GM23248 (cell line): ENCODE results near the gene RSBN1L. TPM values are rescaled to one million over a fixed set of nuclear protein-coding genes. Genes with fewer than 3 reads are reported as not detected.

Experiments used
- DNase-seq: peaks from one replicate; pipeline ENCODE4 v3.0.0-alpha.2; 2015
- H2AFZ ChIP-seq: fragments of 200-600 bp; sonication (generic); 2 replicates; pipeline ENCODE4 v1.6.1; 2016; ENCODE audit warnings: antibody characterized with exemption
- H3F3A ChIP-seq: fragments of 200-600 bp; sonication (generic); 2 replicates; pipeline ENCODE4 v1.6.1; 2016; ENCODE audit warnings: mild to moderate bottlenecking, antibody characterized with exemption, mixed run types; ENCODE audit not compliant: insufficient read depth
- H3K27ac ChIP-seq: fragments of 200-600 bp; sonication (generic); 2 replicates; pipeline ENCODE4 v1.5.1; 2016; ENCODE audit warnings: mild to moderate bottlenecking
- H3K27me3 ChIP-seq: fragments of 200-600 bp; sonication (generic); replicated peaks from 2 replicates; pipeline ENCODE4 v1.6.1; 2016; ENCODE audit warnings: mild to moderate bottlenecking; ENCODE audit not compliant: insufficient read depth
- H3K36me3 ChIP-seq: fragments of 200-600 bp; sonication (generic); 2 replicates; pipeline ENCODE4 v1.6.1; 2016; ENCODE audit warnings: low read depth, mild to moderate bottlenecking
- H3K4me1 ChIP-seq: fragments of 200-600 bp; sonication (generic); 2 replicates; pipeline ENCODE4 v1.6.1; 2016; ENCODE audit warnings: mild to moderate bottlenecking; ENCODE audit not compliant: insufficient read depth
- H3K4me2 ChIP-seq: fragments of 200-600 bp; sonication (generic); one replicate; pipeline ENCODE4 v1.6.1; 2016; ENCODE audit warnings: mild to moderate bottlenecking; ENCODE audit not compliant: unreplicated experiment
- H3K4me3 ChIP-seq: fragments of 200-600 bp; sonication (generic); 2 replicates; pipeline ENCODE4 v1.5.1; 2016; ENCODE audit warnings: mild to moderate bottlenecking
- H3K79me2 ChIP-seq: fragments of 200-600 bp; sonication (generic); 2 replicates; pipeline ENCODE4 v1.6.1; 2016; ENCODE audit warnings: mild to moderate bottlenecking; ENCODE audit not compliant: insufficient read depth
- H3K9ac ChIP-seq: fragments of 200-600 bp; sonication (generic); 2 replicates; pipeline ENCODE4 v1.6.1; 2016; ENCODE audit warnings: mild to moderate bottlenecking
- H3K9me2 ChIP-seq: fragments of 200-600 bp; sonication (generic); 2 replicates; pipeline ENCODE4 v1.6.1; 2016; ENCODE audit warnings: mixed run types, mild to moderate bottlenecking, moderate library complexity; ENCODE audit not compliant: insufficient read depth
- H3K9me3 ChIP-seq: fragments of 200-600 bp; sonication (generic); one replicate; pipeline ENCODE4 v1.6.1; 2017; ENCODE audit warnings: low read depth
- H4K20me1 ChIP-seq: fragments of 200-600 bp; sonication (generic); 2 replicates; pipeline ENCODE4 v1.6.0; 2016; ENCODE audit not compliant: insufficient read depth
- EZH2 ChIP-seq: fragments of 200-600 bp; sonication (generic); IDR thresholded peaks from 2 replicates; pipeline ENCODE4 v1.6.1; 2018; ENCODE audit warnings: antibody characterized with exemption, mild to moderate bottlenecking; ENCODE audit not compliant: insufficient read depth, poor library complexity, severe bottlenecking
- EZH2phosphoT487 ChIP-seq: fragments of 200-600 bp; sonication (generic); IDR thresholded peaks from 2 replicates; pipeline ENCODE4 v1.6.1; 2018; ENCODE audit warnings: antibody characterized with exemption, moderate library complexity, mild to moderate bottlenecking, low read depth; ENCODE audit not compliant: insufficient read depth
- WGBS, 2 experiments: methylation state at CpG; one replicate each; pipeline ENCODE4 v1.1.6; 2015 to 2017; ENCODE audit warnings: low lambda C conversion rate in 2 of 2, low coverage in 1 of 2; ENCODE audit errors: missing lambda C conversion rate in 2 of 2; 5-methylcytosine and 5-hydroxymethylcytosine counted together
- in situ Hi-C: fragments of 300-500 bp; cut with MboI; formaldehyde crosslinking; loops from 2 replicates; pipeline ENCODE4 v1.15.0; 2020
- polyA plus RNA-seq: library from polyadenylated mRNA; unstranded; fragments of >200 nt; fragmentation: Nextera tagmentation; extraction: Ambion mirVana; gene quantifications from 2 replicates; pipeline ENCODE4 v1.2.1, GENCODE V29; 2016
- total RNA-seq: library from RNA; depleted of rRNA; stranded (reverse); fragments of >200 nt; shearing (Covaris generic); gene quantifications from 2 replicates; pipeline ENCODE4 v1.2.3, GENCODE V29; 2014

The RSBN1L gene
- total and polyA plus RNA-seq, 2 experiments from 2014 or later = 2.5 to 13.3 TPM

- TF ChIP-seq EZH2 = no peak
- no peak for TF ChIP-seq EZH2phosphoT487
- Histone ChIP-seq H2AFZ (no peak overlapping the region), H3F3A (peaks cover 39% of the 10 kb centered on the region), H4K20me1 (no peaks in the 10 kb centered on the region), H3K79me2 (peaks cover 4% of the 10 kb centered on the region; the same call in 1 of the 2 replicates), H3K4me1 (peaks cover 16% of the 10 kb centered on the region), H3K4me2 (no peak overlapping the region), H3K4me3 (no peak overlapping the region), H3K9me2 (no peaks in the 10 kb centered on the region), H3K36me3 (peaks cover 33% of the 10 kb centered on the region; the same call in 1 of the 2 replicates), H3K9ac (no peak overlapping the region), H3K9me3 (no peaks in the 10 kb centered on the region), H3K27me3 (no peaks in the 10 kb centered on the region), H3K27ac (no peak overlapping the region)
- in situ Hi-C loops = loop anchor here (25.0 kb wide), 1 partner anchor 284 kb away; no protein-coding TSS in a partner anchor
- 79 to 88% methylated on average over 2 of the region's 2 CpGs for WGBS, 2 experiments
- no peak for DNase-seq
These were observed 42.7 kb upstream of the RSBN1L start for GRCh38 chr7:77653572-77653971.

DNA sequence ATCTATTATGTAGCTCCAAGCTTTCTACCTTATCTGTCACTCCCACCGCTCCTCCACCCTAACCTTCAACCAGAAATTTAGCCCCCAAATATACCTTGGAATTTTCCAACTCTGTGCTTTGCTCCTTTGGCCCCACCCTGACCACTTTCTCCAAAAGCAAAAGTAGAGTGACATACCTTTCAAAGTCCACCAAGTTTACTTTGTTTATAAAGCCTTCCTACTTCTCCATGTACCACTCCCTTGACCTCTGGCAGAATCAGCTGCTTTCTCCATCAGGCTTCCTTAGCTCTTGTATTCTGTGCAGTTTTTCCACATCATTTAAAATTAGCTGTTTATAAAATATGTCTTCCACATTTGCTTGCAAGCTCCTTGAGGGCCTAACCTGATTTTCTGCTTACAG, 40.9 kb upstream of the RSBN1L start:
- no peak overlapping the region for H3K9ac ChIP-seq
- DNase-seq = no peak
- H3K36me3 ChIP-seq = peaks cover 33% of the 10 kb centered on the region; the same call in 1 of the 2 replicates
- 96 to 100% methylated on average over 1 of the region's 1 CpG for WGBS, 2 experiments
- H3K27ac ChIP-seq = no peak overlapping the region
- TF ChIP-seq EZH2phosphoT487 = no peak
- no peak for TF ChIP-seq EZH2
- H3K4me1 ChIP-seq = peaks cover 4% of the 10 kb centered on the region
- H3K79me2 ChIP-seq = peaks cover 4% of the 10 kb centered on the region; the same call in 1 of the 2 replicates
- H3F3A ChIP-seq = peaks cover 28% of the 10 kb centered on the region
- H3K9me3 ChIP-seq = no peaks in the 10 kb centered on the region
- H4K20me1 ChIP-seq = no peaks in the 10 kb centered on the region
- H3K4me3 ChIP-seq = no peak overlapping the region
- no peaks in the 10 kb centered on the region for H3K9me2 ChIP-seq
- no peaks in the 10 kb centered on the region for H3K27me3 ChIP-seq
- H2AFZ ChIP-seq = no peak overlapping the region
- H3K4me2 ChIP-seq = no peak overlapping the region
- in situ Hi-C loops = loop anchor here (25.0 kb wide), 1 partner anchor 282 kb away; no protein-coding TSS in a partner anchor

DNA sequence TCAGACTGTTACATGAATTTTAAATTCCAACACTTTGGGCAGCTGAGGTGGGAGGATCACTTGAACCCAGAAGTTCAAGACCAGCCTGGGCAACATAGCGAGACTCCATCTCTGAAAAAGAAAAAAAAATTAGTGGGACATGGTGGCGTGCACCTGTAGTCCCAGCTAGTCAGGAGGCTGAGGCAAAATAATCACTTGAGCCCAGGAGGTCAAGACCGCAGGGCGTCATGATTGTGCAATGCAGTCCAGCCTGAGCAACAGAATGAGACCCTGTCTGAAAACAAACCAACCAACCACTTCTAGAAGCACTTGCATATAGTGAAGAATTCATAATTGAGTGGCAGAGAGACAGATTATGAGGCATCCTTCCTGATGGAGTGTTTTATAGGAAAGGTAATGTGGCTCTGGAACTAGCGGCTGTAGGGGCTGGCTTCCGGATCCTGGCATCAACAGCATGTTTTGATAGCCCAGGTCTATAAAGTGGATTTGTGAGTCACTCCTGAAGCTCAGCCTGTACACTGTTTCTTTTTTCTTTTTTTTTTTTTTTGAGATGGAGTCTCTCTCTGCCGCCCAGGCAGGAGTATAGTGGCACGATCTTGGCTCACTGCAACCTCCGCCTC, 40.3 kb upstream of the RSBN1L start:
- no peak for TF ChIP-seq EZH2phosphoT487
- TF ChIP-seq EZH2 = no peak
- peaks cover 4% of the 10 kb centered on the region; the same call in 1 of the 2 replicates for H3K79me2 ChIP-seq
- H3K27me3 ChIP-seq = no peaks in the 10 kb centered on the region
- no peak overlapping the region for H3K9ac ChIP-seq
- no peaks in the 10 kb centered on the region for H3K9me2 ChIP-seq
- H3K4me2 ChIP-seq = no peak overlapping the region
- H3K9me3 ChIP-seq = no peaks in the 10 kb centered on the region
- no peak overlapping the region for H2AFZ ChIP-seq
- no peak overlapping the region for H3K4me3 ChIP-seq
- no peak overlapping the region for H3K27ac ChIP-seq
- no peaks in the 10 kb centered on the region for H3K4me1 ChIP-seq
- WGBS, 2 experiments = 97 to 98% methylated on average over 9 of the region's 9 CpGs
- in situ Hi-C loops = loop anchor here (25.0 kb wide), 1 partner anchor 281 kb away; no protein-coding TSS in a partner anchor
- H4K20me1 ChIP-seq = no peaks in the 10 kb centered on the region
- H3K36me3 ChIP-seq = peaks cover 33% of the 10 kb centered on the region; the same call in 1 of the 2 replicates
- peaks cover 22% of the 10 kb centered on the region for H3F3A ChIP-seq
- DNase-seq = no peak

GRCh38 chr7:77657427-77658224, 38.6 kb upstream of the RSBN1L start:
- H3K9me3 ChIP-seq = no peaks in the 10 kb centered on the region
- H2AFZ ChIP-seq = no peak overlapping the region
- H3K27me3 ChIP-seq = no peaks in the 10 kb centered on the region
- no peak overlapping the region for H3K4me3 ChIP-seq
- WGBS, 2 experiments = 95 to 100% methylated on average over 1 of the region's 1 CpG
- TF ChIP-seq EZH2 (no peak), EZH2phosphoT487 (no peak)
- H3F3A ChIP-seq = peaks cover 22% of the 10 kb centered on the region
- peaks cover 30% of the 10 kb centered on the region; the same call in 1 of the 2 replicates for H3K36me3 ChIP-seq
- H3K27ac ChIP-seq = no peak overlapping the region
- no peaks in the 10 kb centered on the region for H3K9me2 ChIP-seq
- no peaks in the 10 kb centered on the region for H3K4me1 ChIP-seq
- in situ Hi-C loops = loop anchor here (25.0 kb wide), 1 partner anchor 280 kb away; no protein-coding TSS in a partner anchor
- no peak overlapping the region for H3K4me2 ChIP-seq
- H4K20me1 ChIP-seq = no peaks in the 10 kb centered on the region
- H3K79me2 ChIP-seq = 0 out of 2 replicates have a peak, but pooled peaks cover 6% of the 10 kb centered on the region
- DNase-seq = peak; percentile 62
- H3K9ac ChIP-seq = no peak overlapping the region
